Stimulated activated naive B cell treated with anti-CD40 and anti-IgM and Interleukin-4, amounts not matched to agents 10 μg/mL and 1 μg/mL and 100 μg/mL, for 72 hours (primary cell): ENCODE results near the gene TTLL12.

Experiments used
- ATAC-seq, 2 donors: fragments of 150-1000 bp; cut with Tn5 transposase; replicated peaks; 2 replicates each; pipeline ENCODE4 v1.10.0; 2021; ENCODE audit warnings: moderate library complexity in 1 of 2
- DNase-seq: peaks from one replicate; pipeline ENCODE4 v3.0.0; 2021
- H3K27ac Mint-ChIP-seq: one replicate; pipeline ENCODE4 v1.8.0; 2022; ENCODE audit warnings: mild to moderate bottlenecking, mixed read lengths
- H3K27me3 Mint-ChIP-seq, 2 donors: one replicate each; pipeline ENCODE4 v1.8.0; 2022; ENCODE audit warnings: mixed read lengths in 2 of 2
- H3K36me3 Mint-ChIP-seq, 2 donors: one replicate each; pipeline ENCODE4 v1.8.0; 2022; ENCODE audit warnings: mixed read lengths in 2 of 2, mild to moderate bottlenecking in 1 of 2
- H3K4me1 Mint-ChIP-seq, 2 donors: one replicate each; pipeline ENCODE4 v1.8.0; 2022; ENCODE audit warnings: mixed read lengths in 2 of 2, mild to moderate bottlenecking in 1 of 2
- H3K4me3 Mint-ChIP-seq, 2 donors: one replicate each; pipeline ENCODE4 v1.8.0; 2022; ENCODE audit warnings: mild to moderate bottlenecking in 2 of 2, mixed read lengths in 2 of 2, moderate library complexity in 1 of 2
- H3K9me3 Mint-ChIP-seq, 2 donors: one replicate each; pipeline ENCODE4 v1.8.0; 2022; ENCODE audit warnings: mixed read lengths in 2 of 2, mild to moderate bottlenecking in 1 of 2

The TTLL12 gene

GRCh38 chr22:43133401-43133800, 53.5 kb downstream of the TTLL12 start:
- H3K36me3 Mint-ChIP-seq, result peaks cover 70 to 71% of the 10 kb centered on the region in 2 donors
- ATAC-seq (no peak), DNase-seq (no peak)
- H3K27me3 Mint-ChIP-seq, result peaks cover 8 to 15% of the 10 kb centered on the region in 2 donors
- no peaks in the 10 kb centered on the region for H3K9me3 Mint-ChIP-seq
- H3K4me1 Mint-ChIP-seq, result peaks cover 17 to 31% of the 10 kb centered on the region in 2 donors
- no peak overlapping the region for H3K4me3 Mint-ChIP-seq
- H3K27ac Mint-ChIP-seq, result no peak overlapping the region

- Mint-ChIP-seq H3K36me3 (peaks cover 60% of the 10 kb centered on the region in 2 donors), H3K4me3 (no peak overlapping the region), H3K4me1 (peaks cover 21 to 42% of the 10 kb centered on the region in 2 donors), H3K9me3 (no peaks in the 10 kb centered on the region), H3K27me3 (peaks cover 15 to 26% of the 10 kb centered on the region in 2 donors), H3K27ac (no peak overlapping the region)
- no peak for DNase-seq
- no peak for ATAC-seq
These were observed 55.0 kb downstream of the TTLL12 start for GRCh38 chr22:43131773-43132501.

- no peak for DNase-seq
- peak overlapping the region; percentile 88 for H3K27ac Mint-ChIP-seq
These were observed 57.2 kb downstream of the TTLL12 start for GRCh38 chr22:43129426-43130425.

GRCh38 chr22:43128928-43129424, 58.0 kb downstream of the TTLL12 start:
- Mint-ChIP-seq H3K36me3 (peaks cover 35 to 36% of the 10 kb centered on the region in 2 donors), H3K4me1 (peaks cover 16 to 36% of the 10 kb centered on the region in 2 donors), H3K4me3 (peak overlapping the region in 1 of 2 donors; percentile 17), H3K9me3 (no peaks in the 10 kb centered on the region), H3K27me3 (peaks cover 17 to 43% of the 10 kb centered on the region in 2 donors), H3K27ac (peak overlapping the region; percentile 88)
- no peak for DNase-seq
- peak; percentile 61 to 62 for ATAC-seq

More at GRCh38 chr22:43129426-43130425, 57.2 kb downstream of the TTLL12 start:
- peaks cover 42 to 43% of the 10 kb centered on the region in 2 donors for H3K36me3 Mint-ChIP-seq
- no peak overlapping the region for H3K4me3 Mint-ChIP-seq
- peaks cover 15 to 39% of the 10 kb centered on the region in 2 donors for H3K27me3 Mint-ChIP-seq
- no peak for ATAC-seq
- H3K4me1 Mint-ChIP-seq, result peaks cover 16 to 36% of the 10 kb centered on the region in 2 donors
- no peaks in the 10 kb centered on the region for H3K9me3 Mint-ChIP-seq

GRCh38 chr22:43128116-43128515, 58.8 kb downstream of the TTLL12 start:
- Mint-ChIP-seq H3K27ac (peak overlapping the region; percentile 47), H3K4me3 (no peak overlapping the region), H3K4me1 (peaks cover 16 to 36% of the 10 kb centered on the region in 2 donors), H3K36me3 (peaks cover 26 to 29% of the 10 kb centered on the region in 2 donors), H3K27me3 (peaks cover 19 to 49% of the 10 kb centered on the region in 2 donors), H3K9me3 (no peaks in the 10 kb centered on the region)
- DNase-seq, result no peak
- peak; percentile 23 to 56 for ATAC-seq

- H3K9me3 Mint-ChIP-seq, result no peaks in the 10 kb centered on the region
- peaks cover 18 to 22% of the 10 kb centered on the region in 2 donors for H3K36me3 Mint-ChIP-seq
- ATAC-seq, result no peak
- H3K4me3 Mint-ChIP-seq, result no peak overlapping the region
- DNase-seq, result no peak
- peaks cover 16 to 40% of the 10 kb centered on the region in 2 donors for H3K4me1 Mint-ChIP-seq
- H3K27me3 Mint-ChIP-seq, result peaks cover 23 to 55% of the 10 kb centered on the region in 2 donors
- H3K27ac Mint-ChIP-seq, result no peak overlapping the region
These were observed 59.6 kb downstream of the TTLL12 start for GRCh38 chr22:43127166-43127908.

GRCh38 chr22:43126501-43127165, 60.3 kb downstream of the TTLL12 start:
- Mint-ChIP-seq H3K27ac (no peak overlapping the region), H3K4me3 (no peak overlapping the region)
- DNase-seq, result no peak

GRCh38 chr22:43118953-43119458, 67.9 kb downstream of the TTLL12 start:
- H3K27ac Mint-ChIP-seq, result peak overlapping the region; percentile 59
- ATAC-seq, result peak; percentile 86 to 89
- peaks cover 0 to 2% of the 10 kb centered on the region in 2 donors for H3K36me3 Mint-ChIP-seq
- peaks cover 38 to 44% of the 10 kb centered on the region in 2 donors for H3K27me3 Mint-ChIP-seq
- H3K4me1 Mint-ChIP-seq, result peaks cover 34 to 72% of the 10 kb centered on the region in 2 donors
- H3K4me3 Mint-ChIP-seq, result peak overlapping the region in 1 of 2 donors; percentile 67
- no peaks in the 10 kb centered on the region for H3K9me3 Mint-ChIP-seq
- DNase-seq, result peak; percentile 67

More at GRCh38 chr22:43126501-43127165, 60.3 kb downstream of the TTLL12 start:
- peaks cover 23 to 47% of the 10 kb centered on the region in 2 donors for H3K4me1 Mint-ChIP-seq
- peaks cover 28 to 55% of the 10 kb centered on the region in 2 donors for H3K27me3 Mint-ChIP-seq
- ATAC-seq, result no peak
- H3K9me3 Mint-ChIP-seq, result no peaks in the 10 kb centered on the region
- H3K36me3 Mint-ChIP-seq, result peaks cover 11 to 15% of the 10 kb centered on the region in 2 donors

GRCh38 chr22:43118024-43118849, 68.7 kb downstream of the TTLL12 start:
- peak overlapping the region in 1 of 2 donors; percentile 67 for H3K4me3 Mint-ChIP-seq
- ATAC-seq, result no peak

GRCh38 chr22:43116932-43117331, 70.0 kb downstream of the TTLL12 start:
- Mint-ChIP-seq H3K4me1 (peaks cover 37 to 78% of the 10 kb centered on the region in 2 donors), H3K27me3 (peaks cover 44 to 52% of the 10 kb centered on the region in 2 donors), H3K4me3 (no peak overlapping the region), H3K36me3 (peaks cover 0 to 2% of the 10 kb centered on the region in 2 donors), H3K27ac (no peak overlapping the region), H3K9me3 (no peaks in the 10 kb centered on the region)
- DNase-seq (no peak), ATAC-seq (no peak)

More at GRCh38 chr22:43118024-43118849, 68.7 kb downstream of the TTLL12 start:
- Mint-ChIP-seq H3K27ac (no peak overlapping the region), H3K36me3 (peaks cover 0 to 2% of the 10 kb centered on the region in 2 donors), H3K4me1 (peaks cover 38 to 79% of the 10 kb centered on the region in 2 donors), H3K27me3 (peaks cover 44 to 46% of the 10 kb centered on the region in 2 donors), H3K9me3 (no peaks in the 10 kb centered on the region)
- no peak for DNase-seq
